ENCODE measurements around the gene NOS1.

- no peak for TF ChIP-seq CTCF (IDR thresholded peaks at IDR 0.05)
- TF ChIP-seq POLR2AphosphoS5 (IDR thresholded peaks at IDR 0.05; ENCODE audit: insufficient read depth in 1 of 2, low read depth in 1 of 2): no peak
These were observed 67.2 kb downstream of the NOS1 start for GRCh38 chr12:117294189-117294603.
